NCI-H82 (cell line): ENCODE data around the gene SLC29A3.

Experiments
- DNase-seq: peaks from one replicate; lab custom pipeline; 2025; lab: John Stamatoyannopoulos, UW

SLC29A3 gene

DNA sequence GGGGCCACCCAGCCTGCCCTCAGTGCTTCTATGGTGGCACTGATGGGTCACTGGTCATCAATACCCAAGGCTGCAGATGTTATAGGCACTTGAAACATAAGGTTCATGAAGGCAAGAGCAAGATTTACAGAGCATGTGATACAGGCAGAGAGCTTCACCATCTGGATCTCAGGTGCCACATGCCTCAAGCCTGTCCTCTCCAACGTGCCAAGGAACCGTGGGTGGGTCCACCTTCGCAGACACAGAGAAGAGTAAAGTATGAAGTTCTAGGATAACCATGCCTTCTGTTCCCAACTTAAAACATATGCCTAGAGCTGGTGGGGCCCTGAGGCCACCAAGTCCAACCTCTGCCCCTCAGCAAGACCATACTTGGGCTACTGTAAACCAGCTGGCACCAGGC lies 51.0 kb downstream of the SLC29A3 start:
- no peak for DNase-seq

DNA sequence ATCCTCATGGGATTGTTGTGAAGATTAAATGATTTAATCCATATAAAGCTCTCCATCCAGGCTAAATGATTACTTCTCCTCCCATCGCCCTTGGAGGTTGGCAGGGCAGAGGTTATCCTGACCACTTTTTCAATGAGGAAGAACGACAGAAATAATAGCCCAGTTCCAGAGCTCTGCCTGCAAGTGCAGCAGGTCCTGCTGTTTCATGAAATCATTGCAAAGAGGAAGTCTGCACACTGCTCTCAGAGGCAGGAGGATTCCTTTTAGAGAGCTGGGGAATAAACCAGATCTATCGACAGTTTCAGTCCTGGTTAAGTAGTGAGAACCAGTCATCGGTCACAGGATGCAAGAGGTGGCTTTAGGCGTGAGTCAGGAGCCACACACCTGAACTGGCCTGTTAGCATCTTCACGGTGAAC lies 52.7 kb downstream of the SLC29A3 start:
- peak; percentile 65 for DNase-seq

DNA sequence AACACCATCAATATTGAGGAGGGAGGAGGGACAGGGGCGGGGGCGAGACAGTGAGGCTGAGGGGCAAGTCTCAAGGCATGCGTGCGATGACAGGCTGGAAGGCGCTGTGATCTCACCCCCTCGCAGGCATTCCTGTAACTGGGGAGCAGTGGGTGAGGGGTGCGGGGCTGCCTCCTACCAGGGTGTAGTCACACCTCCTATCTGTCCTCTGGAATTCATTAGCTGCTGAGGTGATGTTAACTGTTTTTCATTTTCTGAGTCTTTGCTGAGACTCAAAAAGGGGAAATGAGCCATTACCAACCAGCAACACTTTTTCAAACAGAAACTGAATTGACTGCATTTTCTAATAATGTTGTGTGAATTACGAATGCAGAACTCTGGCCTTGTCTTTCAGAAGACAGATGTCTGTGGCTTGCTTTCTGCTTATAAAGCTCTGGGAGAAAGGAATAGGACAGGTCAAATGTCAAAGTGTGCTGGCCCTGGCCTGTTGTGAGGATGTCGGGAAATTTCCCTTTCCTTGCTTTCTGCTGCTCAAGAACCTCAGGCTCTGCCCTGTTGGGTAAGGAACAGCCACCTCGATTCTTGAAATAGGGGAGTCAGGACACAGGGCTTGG lies 53.9 kb downstream of the SLC29A3 start:
- DNase-seq: no peak

DNA sequence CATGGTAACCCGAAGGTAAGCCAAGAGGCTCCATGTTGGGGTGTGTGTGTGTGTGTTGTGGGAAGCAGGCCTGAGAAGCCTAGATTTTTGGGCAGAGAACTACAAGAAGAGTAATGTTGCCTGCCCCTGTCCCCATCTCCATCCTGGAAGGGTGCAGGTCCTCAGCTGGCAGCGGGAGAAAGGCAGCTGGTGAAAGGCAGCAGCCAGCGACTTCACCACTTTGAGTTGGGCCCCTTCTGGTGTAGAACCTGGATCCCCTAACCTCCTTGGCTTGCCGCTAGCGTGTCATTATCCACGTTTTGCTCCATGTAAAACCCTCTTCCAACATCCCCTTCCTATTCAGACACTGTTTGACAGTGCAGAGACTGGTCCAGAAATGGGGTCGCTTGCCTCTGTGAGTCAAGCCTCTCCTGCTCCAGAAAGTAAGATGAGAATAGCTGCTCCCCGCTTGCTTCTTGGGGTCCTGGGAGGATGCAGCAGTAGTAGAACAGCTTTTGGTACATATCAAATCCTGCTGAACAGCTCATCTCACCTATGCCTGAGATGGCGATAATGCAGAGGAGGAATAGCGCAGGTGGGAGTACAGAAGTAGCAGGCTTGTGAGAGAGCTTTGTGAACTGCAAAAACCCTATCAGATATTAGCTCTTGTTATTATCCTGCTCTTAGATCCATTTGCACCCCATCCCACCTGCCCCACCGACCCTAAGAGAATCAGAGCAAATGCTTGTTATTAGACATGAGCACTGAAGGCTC lies 55.6 kb downstream of the SLC29A3 start:
- DNase-seq: no peak

DNA sequence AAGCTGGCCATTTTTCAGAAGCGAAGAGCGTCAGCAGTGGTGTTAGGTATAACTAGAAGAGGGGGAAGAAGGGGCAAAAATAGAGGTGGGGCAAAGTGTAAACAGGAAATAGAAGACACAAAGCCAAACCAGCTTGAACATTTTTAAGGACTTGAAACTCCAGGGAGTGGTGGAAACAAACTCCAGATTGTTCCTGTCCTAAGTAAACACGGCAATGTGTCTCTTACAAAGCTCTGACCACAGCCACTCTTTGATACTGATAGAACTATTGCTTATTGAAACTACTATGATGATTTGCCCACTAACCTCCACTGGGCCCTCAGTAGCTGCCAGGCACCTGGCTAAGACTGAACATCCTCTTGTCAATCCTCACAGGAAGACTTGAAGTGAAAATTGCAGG lies 56.9 kb downstream of the SLC29A3 start:
- DNase-seq: no peak

- no peak for DNase-seq
Measured at GRCh38 chr10:71378336-71379117, 59.5 kb downstream of the SLC29A3 start.

- DNase-seq: no peak
Measured at GRCh38 chr10:71379118-71379766, 60.2 kb downstream of the SLC29A3 start.

- DNase-seq: no peak
Measured at GRCh38 chr10:71380841-71381240, 61.8 kb downstream of the SLC29A3 start.

DNA sequence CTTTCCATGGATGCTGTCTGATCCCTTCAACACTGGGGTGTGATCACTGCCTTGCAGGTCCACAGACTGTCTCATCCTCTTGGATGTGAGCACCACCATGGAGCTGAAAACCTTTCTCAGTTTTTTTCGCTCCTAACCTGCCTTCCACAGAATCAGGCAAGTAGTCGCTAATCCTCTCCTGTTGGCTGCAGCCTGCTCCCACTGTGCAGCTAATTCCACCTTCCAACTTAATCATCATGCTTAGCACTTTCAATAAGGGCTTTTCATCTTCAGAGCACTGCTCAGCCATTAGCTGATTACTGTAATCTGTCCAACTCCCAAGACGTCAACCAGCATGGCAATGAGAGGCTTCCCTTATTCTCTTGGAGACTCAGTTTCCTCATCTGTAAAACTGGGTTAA lies 62.6 kb downstream of the SLC29A3 start:
- DNase-seq: peak; percentile 94

DNA sequence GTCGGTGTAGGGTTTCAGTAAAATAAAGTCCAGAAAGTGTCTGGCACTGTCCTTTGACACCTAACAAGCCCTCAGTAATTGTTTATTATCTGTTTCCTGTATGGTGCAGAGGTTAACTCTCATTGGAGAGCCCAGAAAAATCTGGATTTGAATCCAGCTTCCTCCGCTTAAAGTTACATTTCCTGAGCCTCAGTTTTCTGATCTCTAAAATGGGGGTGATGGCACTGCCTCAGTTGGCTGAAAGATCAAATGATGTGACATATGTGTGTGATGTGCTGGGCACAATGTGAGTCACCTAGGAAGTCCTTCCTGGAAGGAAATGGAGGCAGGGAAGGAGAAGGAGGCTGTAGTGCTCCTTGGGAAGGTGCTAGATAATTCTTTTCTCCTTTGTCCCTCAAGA lies 63.0 kb downstream of the SLC29A3 start:
- no peak for DNase-seq

GRCh38 chr10:71382757-71383156 lies 63.7 kb downstream of the SLC29A3 start:
- no peak for DNase-seq

GRCh38 chr10:71383972-71384687 lies 65.1 kb downstream of the SLC29A3 start:
- peak; percentile 84 for DNase-seq

DNA sequence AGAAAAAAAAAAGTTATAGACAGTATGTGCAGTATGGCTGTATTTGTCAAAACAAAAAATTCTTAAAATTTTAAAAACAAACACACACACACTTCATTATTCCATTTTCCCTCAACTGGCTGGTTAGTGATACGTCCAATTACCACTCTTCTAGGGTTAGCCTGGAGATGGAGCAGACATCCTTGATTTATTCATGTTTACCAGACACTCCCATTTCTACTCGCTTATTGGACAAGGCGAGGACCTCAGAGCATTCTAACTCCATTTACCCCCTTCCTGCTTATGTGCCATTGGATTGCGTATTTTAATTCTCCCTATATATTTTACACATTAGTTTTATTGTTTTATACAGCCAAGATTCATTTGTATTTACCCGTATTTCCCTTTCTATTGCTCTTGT lies 69.1 kb downstream of the SLC29A3 start:
- no peak for DNase-seq

- DNase-seq: no peak
Measured at GRCh38 chr10:71388583-71389310, 69.7 kb downstream of the SLC29A3 start.

DNA sequence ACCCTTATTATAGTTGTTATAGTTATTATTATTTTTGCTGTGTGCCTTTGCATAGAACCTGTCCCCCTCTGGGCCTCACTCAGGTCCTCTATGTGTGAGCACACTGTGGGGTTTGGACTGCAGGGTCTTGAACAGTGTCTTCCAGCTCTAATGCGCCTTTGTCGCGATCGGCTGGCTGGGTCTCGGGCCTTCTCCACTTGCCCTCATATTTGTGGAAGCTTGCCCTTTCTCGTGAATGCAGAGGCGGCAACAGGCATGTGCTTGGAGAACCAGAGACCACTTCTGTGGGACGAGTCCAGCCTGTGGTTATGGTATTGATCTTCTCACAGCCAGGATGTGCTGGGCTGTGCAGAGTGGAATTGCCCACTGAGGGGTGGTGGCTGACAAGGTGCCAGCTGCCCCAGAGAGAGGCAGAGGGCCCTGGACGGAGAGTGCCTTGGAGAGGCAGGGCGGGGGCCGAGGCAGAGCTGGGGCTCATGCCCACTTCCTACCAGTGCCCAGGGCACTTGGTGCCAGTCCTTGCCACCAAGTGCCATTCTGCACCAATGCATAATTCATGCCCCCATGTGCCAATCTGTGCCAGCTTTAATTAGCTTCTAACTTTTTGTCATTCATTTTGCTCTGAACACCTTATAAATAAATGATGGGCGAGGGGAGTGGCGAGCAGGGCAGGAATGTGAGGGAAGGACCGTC lies 70.9 kb downstream of the SLC29A3 start:
- no peak for DNase-seq

GRCh38 chr10:71390461-71390835 lies 71.4 kb downstream of the SLC29A3 start:
- no peak for DNase-seq

DNA sequence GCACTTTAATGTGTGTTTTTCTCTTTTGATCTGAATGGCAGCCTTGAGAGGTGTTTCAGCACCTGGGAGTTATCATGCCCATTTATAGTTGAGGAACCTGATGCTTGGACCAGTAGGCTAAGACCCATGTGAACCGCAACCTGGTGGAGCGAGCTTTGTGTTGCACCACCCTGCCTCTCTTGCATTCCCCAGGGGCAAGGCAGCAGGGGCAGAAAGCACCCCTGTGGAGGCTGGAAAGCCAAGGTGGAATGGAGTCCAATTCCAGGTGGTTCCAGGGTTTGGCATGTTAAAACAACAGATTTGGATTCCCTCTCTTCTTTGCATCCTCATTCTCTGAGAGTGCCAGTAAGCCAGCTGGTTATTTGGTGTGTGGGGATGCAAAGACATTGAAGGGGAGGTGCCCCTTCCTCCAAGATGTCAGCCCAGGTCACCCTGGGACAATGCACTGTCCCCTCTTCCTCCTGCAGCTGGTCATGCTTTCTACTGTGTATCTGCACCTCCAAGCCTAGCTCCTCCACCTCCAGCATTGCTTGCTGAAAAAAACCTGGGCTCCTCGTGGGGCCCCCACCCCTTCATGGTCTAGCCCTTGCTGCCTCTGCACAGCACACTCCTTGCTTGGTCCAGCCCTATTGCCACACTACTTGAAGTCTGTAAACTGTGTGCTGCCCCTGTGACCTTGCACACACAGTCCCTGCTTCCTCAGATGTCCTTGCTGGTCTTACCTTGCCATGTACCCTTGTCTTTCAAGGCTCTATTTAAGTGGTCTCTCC lies 72.0 kb downstream of the SLC29A3 start:
- DNase-seq: no peak

DNA sequence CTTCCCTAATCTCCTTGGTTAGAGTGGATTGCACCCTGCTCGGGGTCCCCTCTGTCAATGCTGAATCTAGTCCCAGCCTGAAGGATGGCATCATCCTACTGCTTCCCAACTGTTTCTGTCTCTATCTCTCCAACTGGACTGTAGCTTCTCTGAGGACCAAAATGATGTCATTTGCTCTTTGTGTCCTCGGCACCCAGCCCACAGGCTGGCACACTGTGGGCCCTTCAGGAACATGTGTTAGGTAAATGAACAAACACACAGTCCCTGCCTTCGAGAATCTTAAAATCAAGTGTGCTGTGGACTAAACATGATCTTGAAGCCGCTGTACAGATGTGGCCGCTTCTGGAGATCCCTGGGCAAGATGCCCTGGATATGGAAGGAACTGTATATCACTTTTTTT lies 72.6 kb downstream of the SLC29A3 start:
- no peak for DNase-seq

- DNase-seq: no peak
Measured at GRCh38 chr10:71392292-71392691, 73.2 kb downstream of the SLC29A3 start.
